ENCODE data around the gene PYDC1.
"Not testable (repeated sequence)": the region's sequence is repeated elsewhere in the genome, so short reads cannot be mapped to it uniquely, and the experiment has no call there.

Gene PYDC1

GRCh38 chr16:31181102-31181830 lies 35.7 kb downstream of the PYDC1 start:
- in situ Hi-C loops (cut with MboI; ENCODE audit: low sequenced_read_pairs): no loop called here

GRCh38 chr16:31179747-31180459 lies 37.0 kb downstream of the PYDC1 start, which contains the start of gene FUS:
TSS of gene FUS (plus strand) at chr16:31180139. CDS start at chr16:31180215, 76 bp downstream.
- in situ Hi-C loops (cut with MboI; ENCODE audit: low sequenced_read_pairs): no loop called here

GRCh38 chr16:31179219-31179746 lies 37.7 kb downstream of the PYDC1 start:
- in situ Hi-C loops (cut with MboI; ENCODE audit: low sequenced_read_pairs): no loop called here

GRCh38 chr16:31177136-31177535 lies 39.8 kb downstream of the PYDC1 start:
- in situ Hi-C loops (cut with MboI; ENCODE audit: low sequenced_read_pairs): no loop called here

GRCh38 chr16:31170048-31170447 lies 46.9 kb downstream of the PYDC1 start:
- in situ Hi-C loops (cut with MboI; ENCODE audit: low sequenced_read_pairs): not testable (repeated sequence)

GRCh38 chr16:31168848-31169247 lies 48.1 kb downstream of the PYDC1 start:
- in situ Hi-C loops (cut with MboI; ENCODE audit: low sequenced_read_pairs): no loop called here

- in situ Hi-C loops (cut with MboI; ENCODE audit: low sequenced_read_pairs): no loop called here
These were observed 49.6 kb downstream of the PYDC1 start for GRCh38 chr16:31167315-31167714.
